A673 (cell line): ENCODE data around the gene MMP14.

Experiments used
- EZH2 ChIP-seq: fragments of 200-600 bp; sonication (generic); IDR thresholded peaks from 2 replicates; pipeline ENCODE4 v1.6.1; 2017; ENCODE audit warnings: borderline replicate concordance, low read depth, mild to moderate bottlenecking, mixed read lengths, antibody characterized with exemption, low read length; ENCODE audit not compliant: poor library complexity, severe bottlenecking
- TF ChIP-seq, protein P1 (sequence below): fragments of 300-800, 200-600 bp; sonication (generic); conservative IDR thresholded peaks from 2 replicates; pipeline ENCODE4 v1.5.1; 2017; ENCODE audit warnings: low read depth, mild to moderate bottlenecking, antibody characterized with exemption, low read length, moderate library complexity, mixed read lengths

DNA sequence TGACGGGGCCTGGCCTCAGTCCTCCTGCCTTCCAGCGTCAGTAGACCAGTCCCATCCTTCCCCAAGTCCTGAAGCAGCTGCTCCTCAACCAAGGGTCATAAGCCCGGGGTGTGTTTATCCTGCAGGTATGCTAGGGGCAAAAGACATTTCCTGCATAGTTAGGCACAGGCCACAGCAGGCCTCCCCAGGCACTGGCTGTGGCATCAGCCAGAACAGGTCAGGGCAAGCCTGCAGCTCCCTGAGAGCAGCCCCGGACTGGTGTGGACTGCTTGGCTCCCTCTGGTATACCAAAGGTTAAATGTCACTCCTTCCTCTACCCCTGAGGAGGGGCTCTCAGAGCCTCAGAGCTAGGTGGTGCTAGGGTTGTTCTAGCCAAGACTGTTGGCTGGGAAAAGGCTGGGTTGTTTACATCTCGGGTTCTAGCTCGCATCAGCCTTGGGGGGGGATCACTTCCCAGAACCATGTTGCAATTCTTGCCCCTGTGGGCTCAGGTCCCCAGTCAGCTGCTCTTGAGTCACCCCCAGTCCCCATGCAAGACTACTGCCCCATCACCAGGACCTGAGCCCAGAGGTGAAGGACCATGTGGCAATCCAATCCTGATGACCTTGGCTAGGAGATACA, 2.9 kb downstream of the MMP14 start:
- TF ChIP-seq, protein P1, sequence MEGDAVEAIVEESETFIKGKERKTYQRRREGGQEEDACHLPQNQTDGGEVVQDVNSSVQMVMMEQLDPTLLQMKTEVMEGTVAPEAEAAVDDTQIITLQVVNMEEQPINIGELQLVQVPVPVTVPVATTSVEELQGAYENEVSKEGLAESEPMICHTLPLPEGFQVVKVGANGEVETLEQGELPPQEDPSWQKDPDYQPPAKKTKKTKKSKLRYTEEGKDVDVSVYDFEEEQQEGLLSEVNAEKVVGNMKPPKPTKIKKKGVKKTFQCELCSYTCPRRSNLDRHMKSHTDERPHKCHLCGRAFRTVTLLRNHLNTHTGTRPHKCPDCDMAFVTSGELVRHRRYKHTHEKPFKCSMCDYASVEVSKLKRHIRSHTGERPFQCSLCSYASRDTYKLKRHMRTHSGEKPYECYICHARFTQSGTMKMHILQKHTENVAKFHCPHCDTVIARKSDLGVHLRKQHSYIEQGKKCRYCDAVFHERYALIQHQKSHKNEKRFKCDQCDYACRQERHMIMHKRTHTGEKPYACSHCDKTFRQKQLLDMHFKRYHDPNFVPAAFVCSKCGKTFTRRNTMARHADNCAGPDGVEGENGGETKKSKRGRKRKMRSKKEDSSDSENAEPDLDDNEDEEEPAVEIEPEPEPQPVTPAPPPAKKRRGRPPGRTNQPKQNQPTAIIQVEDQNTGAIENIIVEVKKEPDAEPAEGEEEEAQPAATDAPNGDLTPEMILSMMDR: no peak
- TF ChIP-seq EZH2: no peak
